Endothelial cell of umbilical vein (primary cell): ENCODE measurements around the gene DYRK1B. TPM values are rescaled to one million over a fixed set of nuclear protein-coding genes. Genes with fewer than 3 reads are reported as not detected.

Experiments used
- BruUV-seq: library from RNA; stranded (reverse); fragments of 400-500 nt; replicated peaks from 2 replicates; lab custom pipeline; 2021; lab: Mats Ljungman, UMichigan
- CTCF ChIA-PET: fragments of 300-600, 350-600 bp; sonication (Branson Sonifier 250); formaldehyde crosslinking; loops from one replicate; lab custom pipeline; 2021; ENCODE audit warnings: antibody characterized with exemption, inconsistent platforms; lab: Charles Lee
- POLR2A ChIA-PET: fragments of 300-600, 350-600 bp; sonication (Branson Sonifier 250); formaldehyde crosslinking; loops from one replicate; lab custom pipeline; 2021; ENCODE audit warnings: antibody characterized with exemption, inconsistent platforms; lab: Charles Lee
- DNase-seq: peaks from one replicate; pipeline ENCODE4 v3.0.0-alpha.2; 2011; ENCODE audit warnings: low read depth, low spot score
- FAIRE-seq: peaks from 2 replicates; lab custom pipeline; 2011; peaks lifted over from hg19 to GRCh38; lab: Jason Lieb, UNC
- H2AFZ ChIP-seq: 2 replicates; pipeline ENCODE4 v1.6.0; 2012; ENCODE audit warnings: low read depth, low read length, control low read depth, inconsistent platforms
- H3K27ac ChIP-seq: 2 replicates; pipeline ENCODE4 v1.5.1; 2011; ENCODE audit warnings: low read depth, mild to moderate bottlenecking, control low read depth, low read length, moderate library complexity; ENCODE audit not compliant: insufficient read depth
- H3K27me3 ChIP-seq, 2 experiments: 2 replicates each; pipeline versions ENCODE4 v1.6.0 to v1.6.1; 2011; ENCODE audit warnings: low read length in 2 of 2, mixed read lengths in 1 of 2; ENCODE audit not compliant: control insufficient read depth in 2 of 2, insufficient read depth in 2 of 2
- H3K36me3 ChIP-seq, 2 experiments: 2 replicates in 1 of 2; 3 replicates in 1 of 2; pipeline ENCODE4 v1.5.1; 2011; ENCODE audit warnings: low read length in 2 of 2, mild to moderate bottlenecking in 1 of 2, moderate library complexity in 1 of 2; ENCODE audit not compliant: control insufficient read depth in 2 of 2, insufficient read depth in 2 of 2; ENCODE audit errors: extremely low read depth in 1 of 2
- H3K4me1 ChIP-seq: 3 replicates; pipeline ENCODE4 v1.5.1; 2011; ENCODE audit warnings: mild to moderate bottlenecking, low read length; ENCODE audit not compliant: control insufficient read depth, insufficient read depth; ENCODE audit errors: extremely low read depth
- H3K4me2 ChIP-seq: 2 replicates; pipeline ENCODE4 v1.6.1; 2011; ENCODE audit warnings: low read length, control low read depth, mixed read lengths; ENCODE audit not compliant: insufficient read depth
- H3K4me3 ChIP-seq, 3 experiments: fragments of 200-600 bp in 1 of 3; sonication (generic), shearing (Covaris generic) in 1 of 3; replicated peaks in 1 of 3; 2 replicates each; pipeline ENCODE4 v1.5.1; 2011 to 2016; ENCODE audit warnings: control low read depth in 3 of 3, low read length in 3 of 3, mild to moderate bottlenecking in 2 of 3, inconsistent platforms in 1 of 3, low read depth in 1 of 3, moderate library complexity in 1 of 3; ENCODE audit not compliant: insufficient read depth in 1 of 3
- H3K79me2 ChIP-seq: 2 replicates; pipeline ENCODE4 v1.6.0; 2012; ENCODE audit warnings: low read length, inconsistent platforms; ENCODE audit not compliant: control insufficient read depth, insufficient read depth
- H3K9ac ChIP-seq: replicated peaks from 2 replicates; pipeline ENCODE3; 2011; ENCODE audit warnings: low read length, control low read depth; ENCODE audit not compliant: insufficient read depth; ENCODE audit errors: extremely low read depth
- H3K9me1 ChIP-seq: replicated peaks from 3 replicates; pipeline ENCODE4 v1.6.0; 2011; ENCODE audit warnings: mild to moderate bottlenecking, low read length; ENCODE audit not compliant: control insufficient read depth, insufficient read depth; ENCODE audit errors: extremely low read depth
- H3K9me3 ChIP-seq: replicated peaks from 2 replicates; pipeline ENCODE4 v1.5.1; 2012; ENCODE audit warnings: low read length, inconsistent platforms; ENCODE audit not compliant: control insufficient read depth, insufficient read depth
- H4K20me1 ChIP-seq: replicated peaks from 2 replicates; pipeline ENCODE3; 2011; ENCODE audit warnings: mild to moderate bottlenecking, low read length; ENCODE audit not compliant: control insufficient read depth, insufficient read depth; ENCODE audit errors: extremely low read depth
- GATA2 ChIP-seq: IDR thresholded peaks from 2 replicates; pipeline ENCODE4 v1.7.0; 2011; ENCODE audit warnings: low read depth, mild to moderate bottlenecking, moderate library complexity, mixed read lengths, low read length; ENCODE audit not compliant: insufficient read length, insufficient read depth
- MAX ChIP-seq: IDR thresholded peaks from 2 replicates; pipeline ENCODE4 v1.6.1; 2011; ENCODE audit not compliant: insufficient read depth, insufficient read length
- dilution Hi-C: fragments of 300-500 bp; cut with MboI; formaldehyde crosslinking; loops from one replicate; pipeline ENCODE4 v1.15.0; 2019; ENCODE audit warnings: low sequenced_read_pairs; ENCODE audit not compliant: extremely low pct_ligation_motif_present
- intact Hi-C: fragments of 100-400 bp; cut with micrococcal nuclease; formaldehyde crosslinking; loops from one replicate; pipeline ENCODE4 v1.10.0; 2022
- polyA plus RNA-seq, 4 experiments: library from polyadenylated mRNA; depleted of rRNA in 3 of 4; stranded (reverse) in 3 of 4; unstranded in 1 of 4; fragments of >200 nt; gene quantifications; 2 replicates each; pipeline versions ENCODE4 v1.2.1 to v1.2.3, GENCODE V29; 2011 to 2012; ENCODE audit warnings: missing spikeins in 1 of 4
- total RNA-seq: library from RNA; stranded (reverse); gene quantifications from 2 replicates; pipeline ENCODE4 v1.2.3, GENCODE V29; 2021
- TF ChIP-seq, protein P1 (sequence below), 2 donors: IDR thresholded peaks; 1 replicate in 1 of 2; 2 replicates in 1 of 2; pipeline ENCODE4 v1.5.1; 2011; ENCODE audit warnings: low read length in 2 of 2, mild to moderate bottlenecking in 2 of 2, moderate library complexity in 2 of 2, control low read depth in 1 of 2, inconsistent platforms in 1 of 2, low read depth in 1 of 2; ENCODE audit not compliant: insufficient read depth in 1 of 2; ENCODE audit errors: extremely low read depth in 1 of 2

Gene DYRK1B
- total and polyA plus RNA-seq, 2 donors (not counting 3 experiments of a cell fraction or from before 2014, with no cell fraction given): 17.7 to 30.8 TPM

DNA sequence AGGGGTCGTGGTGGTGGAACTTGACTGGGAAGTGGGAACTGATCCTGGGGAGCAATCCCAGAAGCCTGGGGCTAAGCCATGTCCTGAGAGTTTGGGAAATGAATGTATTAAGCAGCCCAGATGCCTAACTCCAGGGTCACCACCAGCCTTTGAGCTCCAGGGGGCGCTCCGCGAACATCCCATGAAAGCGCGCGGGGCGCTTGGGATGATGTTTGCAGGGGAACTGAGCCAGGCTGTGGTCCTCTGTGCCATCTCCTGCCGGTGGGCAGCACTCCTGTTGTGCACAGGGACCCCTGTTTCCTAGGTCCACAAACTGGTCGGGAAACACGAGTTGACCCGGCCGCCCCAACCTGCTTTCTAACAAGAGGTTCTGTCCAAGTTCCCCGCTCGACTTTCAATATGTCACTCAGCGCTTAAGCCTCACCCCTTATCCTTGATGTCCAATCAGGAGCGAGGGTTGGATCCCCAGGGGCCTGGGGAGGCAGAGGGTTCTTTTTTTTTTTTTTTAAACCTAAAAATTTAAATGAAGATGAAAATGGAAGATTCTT, 40.9 kb downstream of the DYRK1B start:
- POLR2A ChIA-PET: interaction anchor here (1.2 kb wide), 1 partner anchor 40 kb away, joined by 3 read pairs; the partner anchor contains the start of gene DYRK1B
- dilution Hi-C loops: no loop called here

More for the DNA sequence above, 40.9 kb downstream of the DYRK1B start:
- CTCF ChIA-PET: interaction anchor here (0.7 to 3.4 kb wide), 27 partner anchors 9 to 1139 kb away, joined by 3 to 92 read pairs (median 6); partner anchors contain the start of genes DYRK1B, FBL and PSMC4
- Histone ChIP-seq H3K27me3 (peaks cover 1 to 11% of the 10 kb centered on the region in 2 experiments), H3K4me2 (peak overlapping the region; percentile 81), H3K4me3 (peak overlapping the region; percentile 21 to 51 (median 29)), H3K36me3 (no peaks in the 10 kb centered on the region), H3K9me3 (no peaks in the 10 kb centered on the region), H2AFZ (peak overlapping the region; percentile 93), H3K79me2 (no peaks in the 10 kb centered on the region), H3K9me1 (no peaks in the 10 kb centered on the region), H4K20me1 (no peaks in the 10 kb centered on the region), H3K27ac (no peak overlapping the region), H3K9ac (no peak overlapping the region), H3K4me1 (no peaks in the 10 kb centered on the region)
- no TSS peak for BruUV-seq
- intact Hi-C loops: loop anchor here (1.0 kb wide), 3 partner anchors 31 to 177 kb away; no protein-coding TSS in a partner anchor
- TF ChIP-seq, protein P1, sequence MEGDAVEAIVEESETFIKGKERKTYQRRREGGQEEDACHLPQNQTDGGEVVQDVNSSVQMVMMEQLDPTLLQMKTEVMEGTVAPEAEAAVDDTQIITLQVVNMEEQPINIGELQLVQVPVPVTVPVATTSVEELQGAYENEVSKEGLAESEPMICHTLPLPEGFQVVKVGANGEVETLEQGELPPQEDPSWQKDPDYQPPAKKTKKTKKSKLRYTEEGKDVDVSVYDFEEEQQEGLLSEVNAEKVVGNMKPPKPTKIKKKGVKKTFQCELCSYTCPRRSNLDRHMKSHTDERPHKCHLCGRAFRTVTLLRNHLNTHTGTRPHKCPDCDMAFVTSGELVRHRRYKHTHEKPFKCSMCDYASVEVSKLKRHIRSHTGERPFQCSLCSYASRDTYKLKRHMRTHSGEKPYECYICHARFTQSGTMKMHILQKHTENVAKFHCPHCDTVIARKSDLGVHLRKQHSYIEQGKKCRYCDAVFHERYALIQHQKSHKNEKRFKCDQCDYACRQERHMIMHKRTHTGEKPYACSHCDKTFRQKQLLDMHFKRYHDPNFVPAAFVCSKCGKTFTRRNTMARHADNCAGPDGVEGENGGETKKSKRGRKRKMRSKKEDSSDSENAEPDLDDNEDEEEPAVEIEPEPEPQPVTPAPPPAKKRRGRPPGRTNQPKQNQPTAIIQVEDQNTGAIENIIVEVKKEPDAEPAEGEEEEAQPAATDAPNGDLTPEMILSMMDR (IDR thresholded peaks at IDR 0.05; ENCODE audit: extremely low read depth in 1 of 2, insufficient read depth in 1 of 2, low read depth in 1 of 2, low read length in 2 of 2): peak; percentile 84 to 96
- no peak for TF ChIP-seq MAX
- no peak for TF ChIP-seq GATA2
- FAIRE-seq: peak; percentile 74
- DNase-seq: peak; percentile 78
